Adrenal gland (tissue), 5 donors: ENCODE data around the gene SETBP1.

Experiments
- CTCF ChIP-seq, 6 experiments: fragments of 450-650 bp in 4 of 6; fragments of 200-600 bp in 2 of 6; sonication (generic) in 1 of 6; IDR thresholded peaks; 1 replicate in 5 of 6; 2 replicates in 1 of 6; pipeline versions ENCODE4 v1.5.1 to v1.8.0; 2016 to 2021; ENCODE audit warnings: antibody characterized with exemption in 6 of 6, mild to moderate bottlenecking in 2 of 6, moderate library complexity in 1 of 6
- POLR2A ChIP-seq, 2 donors: fragments of 450-650 bp; IDR thresholded peaks; one replicate each; pipeline ENCODE4 v1.6.1; 2017; ENCODE audit warnings: antibody characterized with exemption in 2 of 2, mild to moderate bottlenecking in 2 of 2, moderate library complexity in 1 of 2
- donor health status: DM: no; HTN: no; CAD: no.

- TF ChIP-seq CTCF (IDR thresholded peaks at IDR 0.05), result no peak
- TF ChIP-seq POLR2A (IDR thresholded peaks at IDR 0.05), result no peak
Measured at GRCh38 chr18:45054636-45055035, 373.9 kb downstream of the SETBP1 start.
